ENCODE measurements around the gene TMCC2.
"Not testable (repeated sequence)": the region's sequence is repeated elsewhere in the genome, so short reads cannot be mapped to it uniquely, and the experiment has no call there.

TMCC2 gene

GRCh38 chr1:205227584-205228013, at the start of gene TMCC2:
Gene TMCC2 (plus strand): TSS chr1:205227946. CDS start chr1:205228565, 619 bp downstream.
- DNase-seq (ENCODE audit: low spot score): peak; percentile 80

GRCh38 chr1:205179842-205180241, 47.9 kb upstream of the TMCC2 start:
- no peak for DNase-seq (ENCODE audit: low spot score)

- not testable (repeated sequence) for DNase-seq (ENCODE audit: low spot score)
Measured at GRCh38 chr1:205180331-205180730, 47.4 kb upstream of the TMCC2 start.

GRCh38 chr1:205182930-205183329, 44.8 kb upstream of the TMCC2 start:
- no peak for DNase-seq (ENCODE audit: low spot score)

GRCh38 chr1:205183676-205184335, 43.9 kb upstream of the TMCC2 start:
- peak; percentile 74 for DNase-seq (ENCODE audit: low spot score)

GRCh38 chr1:205186191-205186590, 41.6 kb upstream of the TMCC2 start:
- no peak for DNase-seq (ENCODE audit: low spot score)

- DNase-seq (ENCODE audit: low spot score): no peak
Measured at GRCh38 chr1:205187420-205187819, 40.3 kb upstream of the TMCC2 start.

- DNase-seq (ENCODE audit: low spot score): no peak
Measured at GRCh38 chr1:205188098-205188497, 39.6 kb upstream of the TMCC2 start.

- DNase-seq (ENCODE audit: low spot score): no peak
Measured at GRCh38 chr1:205188596-205188995, 39.1 kb upstream of the TMCC2 start.

GRCh38 chr1:205189131-205189530, 38.6 kb upstream of the TMCC2 start:
- DNase-seq (ENCODE audit: low spot score): no peak

GRCh38 chr1:205190845-205191577, 36.7 kb upstream of the TMCC2 start:
- no peak for DNase-seq (ENCODE audit: low spot score)

GRCh38 chr1:205191622-205192021, 36.1 kb upstream of the TMCC2 start:
- DNase-seq (ENCODE audit: low spot score): no peak

GRCh38 chr1:205192287-205192686, 35.5 kb upstream of the TMCC2 start:
- no peak for DNase-seq (ENCODE audit: low spot score)

GRCh38 chr1:205199090-205199930, 28.4 kb upstream of the TMCC2 start:
- DNase-seq (ENCODE audit: low spot score): peak; percentile 20

- DNase-seq (ENCODE audit: low spot score): no peak
Measured at GRCh38 chr1:205199931-205200299, 27.8 kb upstream of the TMCC2 start.

GRCh38 chr1:205204552-205204951, 23.2 kb upstream of the TMCC2 start:
- DNase-seq (ENCODE audit: low spot score): no peak

GRCh38 chr1:205205055-205205454, 22.7 kb upstream of the TMCC2 start:
- no peak for DNase-seq (ENCODE audit: low spot score)

- no peak for DNase-seq (ENCODE audit: low spot score)
Measured at GRCh38 chr1:205208811-205209210, 18.9 kb upstream of the TMCC2 start.

- peak; percentile 14 for DNase-seq (ENCODE audit: low spot score)
Measured at GRCh38 chr1:205210756-205211168, 17.0 kb upstream of the TMCC2 start.

- DNase-seq (ENCODE audit: low spot score): peak; percentile 95
Measured at GRCh38 chr1:205211169-205211838, 16.4 kb upstream of the TMCC2 start, which contains the start of gene DSTYK. Gene DSTYK (minus strand): TSS chr1:205211702. CDS start chr1:205211535, 167 bp downstream.

GRCh38 chr1:205211839-205212536, 15.8 kb upstream of the TMCC2 start:
- DNase-seq (ENCODE audit: low spot score): no peak

All from SW480 (cell line).